Islet of Langerhans (tissue), 1 donor: Measurements from ENCODE around the gene TMC4.

Source experiments
- FAIRE-seq: peaks from one replicate; lab custom pipeline; 2011; peaks lifted over from hg19 to GRCh38; lab: Jason Lieb, UNC

TMC4 gene

DNA sequence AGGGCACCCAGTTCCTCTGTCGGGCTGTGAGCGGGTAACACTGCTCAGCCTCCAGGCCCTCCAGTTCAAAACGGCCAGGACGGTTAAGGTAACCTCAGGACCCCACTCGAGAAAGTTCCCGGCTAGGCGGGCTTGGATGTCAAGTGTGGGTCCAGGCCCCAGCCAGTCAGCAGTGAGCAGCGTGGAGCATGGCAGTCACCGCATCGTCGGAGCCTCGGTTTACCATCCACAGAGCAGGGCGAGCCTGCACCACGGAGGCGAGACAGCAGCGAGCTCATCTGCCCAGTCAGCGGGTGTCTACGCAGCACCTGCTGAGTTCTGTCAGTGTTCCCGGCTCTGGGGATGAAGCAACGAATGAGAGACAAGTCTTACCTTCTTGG is 43.4 kb downstream of the TMC4 start:
- no peak for FAIRE-seq

DNA sequence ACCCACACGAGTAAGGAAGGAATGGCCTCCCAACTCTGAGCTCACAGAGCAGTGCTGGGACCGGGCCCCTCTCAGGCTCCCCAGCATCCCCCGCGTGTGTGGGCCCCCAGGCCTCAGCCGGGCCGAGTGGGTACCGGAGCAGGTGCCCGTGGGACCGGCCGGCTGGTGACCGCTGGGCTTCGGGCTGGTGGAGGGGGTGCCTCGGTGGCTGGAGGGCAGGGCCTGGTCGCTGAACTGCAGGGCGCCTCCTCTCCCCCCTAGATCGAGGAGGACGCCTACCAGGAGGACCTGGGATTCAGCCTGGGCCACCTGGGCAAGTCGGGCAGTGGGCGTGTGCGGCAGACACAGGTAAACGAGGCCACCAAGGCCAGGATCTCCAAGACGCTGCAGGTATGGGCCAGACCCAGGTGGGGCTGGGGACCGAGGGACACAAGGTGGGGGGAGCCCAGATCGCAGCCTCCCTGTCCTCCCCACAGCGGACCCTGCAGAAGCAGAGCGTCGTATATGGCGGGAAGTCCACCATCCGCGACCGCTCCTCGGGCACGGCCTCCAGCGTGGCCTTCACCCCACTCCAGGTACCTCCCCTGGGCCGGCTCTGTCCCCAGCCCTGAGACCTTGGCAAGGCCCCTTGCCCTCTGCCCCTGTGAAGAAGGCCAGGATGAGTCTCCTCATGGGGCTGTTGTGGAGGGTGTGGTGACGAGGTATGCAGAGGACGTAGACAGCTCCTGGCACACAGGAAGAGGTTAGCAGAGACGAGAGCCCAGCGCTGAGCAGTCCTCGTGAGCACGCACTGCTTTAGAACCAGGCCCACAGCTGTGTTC is 44.0 kb downstream of the TMC4 start:
- FAIRE-seq: no peak

DNA sequence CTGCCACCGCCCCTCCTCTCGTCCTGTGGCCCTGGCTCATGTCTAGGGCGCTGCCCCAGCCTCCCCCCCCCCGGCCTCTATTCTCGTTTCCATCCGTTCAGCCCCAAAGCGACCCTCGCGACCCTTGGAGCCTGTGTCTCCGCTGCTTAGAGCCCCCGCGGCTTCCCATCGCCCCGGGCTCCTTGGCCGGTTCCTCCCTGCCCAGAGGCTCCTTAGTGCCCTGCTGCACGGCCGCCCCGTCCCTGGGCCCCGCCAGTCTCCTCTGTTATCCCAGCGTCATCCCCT is 44.6 kb downstream of the TMC4 start:
- FAIRE-seq: no peak

DNA sequence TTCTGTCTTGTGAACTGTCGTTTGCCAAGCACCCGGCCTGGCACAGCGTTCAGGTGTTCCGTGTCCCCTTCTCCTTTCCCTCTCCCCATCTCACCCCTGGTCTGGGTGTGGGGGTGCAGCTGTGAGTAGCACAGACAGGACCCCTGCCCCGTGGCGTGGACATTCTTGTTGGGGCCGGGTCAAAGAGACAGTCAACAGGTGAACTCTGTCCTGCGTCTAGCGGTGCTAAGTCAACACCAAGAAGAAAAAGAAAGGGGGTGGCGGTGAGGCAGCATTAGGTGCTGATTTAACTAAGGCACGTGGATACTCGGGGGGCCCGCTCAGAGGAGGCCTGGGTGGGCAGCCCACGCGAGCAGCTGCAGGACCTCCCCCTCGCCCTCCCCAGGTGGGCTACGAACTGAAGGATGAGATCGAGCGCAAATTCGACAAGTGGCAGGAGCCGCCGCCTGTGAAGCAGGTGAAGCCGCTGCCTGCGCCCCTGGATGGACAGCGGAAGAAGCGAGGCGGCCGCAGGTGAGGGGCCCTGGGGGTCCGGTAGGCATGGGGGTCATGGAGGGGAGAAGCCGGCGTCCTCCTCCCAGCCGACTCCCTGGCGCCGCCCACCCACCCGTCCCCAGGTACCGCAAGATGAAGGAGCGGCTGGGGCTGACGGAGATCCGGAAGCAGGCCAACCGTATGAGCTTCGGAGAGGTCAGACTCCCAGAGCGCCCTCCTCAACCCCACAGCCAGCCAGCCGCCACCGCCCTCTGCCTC is 45.1 kb downstream of the TMC4 start:
- no peak for FAIRE-seq

DNA sequence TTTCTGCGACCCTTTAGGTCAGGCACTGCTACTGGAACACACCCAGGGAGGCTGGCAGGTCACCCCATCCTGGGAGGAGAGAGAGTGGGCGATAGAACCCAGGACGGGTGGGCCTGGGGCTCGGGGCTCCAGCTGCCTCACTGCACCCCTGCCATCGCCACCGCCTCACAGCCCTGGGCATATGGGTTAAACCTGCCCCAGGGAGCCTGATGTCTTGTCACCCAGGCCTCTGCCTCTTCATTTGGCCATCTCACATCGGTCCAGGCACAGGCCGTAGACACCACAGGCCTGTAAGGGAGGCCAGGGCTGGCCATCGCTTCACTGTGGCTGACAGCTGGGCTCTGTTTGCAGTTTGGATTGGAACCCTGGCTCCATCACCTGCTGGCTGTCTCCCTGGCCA is 47.2 kb downstream of the TMC4 start:
- FAIRE-seq: no peak

DNA sequence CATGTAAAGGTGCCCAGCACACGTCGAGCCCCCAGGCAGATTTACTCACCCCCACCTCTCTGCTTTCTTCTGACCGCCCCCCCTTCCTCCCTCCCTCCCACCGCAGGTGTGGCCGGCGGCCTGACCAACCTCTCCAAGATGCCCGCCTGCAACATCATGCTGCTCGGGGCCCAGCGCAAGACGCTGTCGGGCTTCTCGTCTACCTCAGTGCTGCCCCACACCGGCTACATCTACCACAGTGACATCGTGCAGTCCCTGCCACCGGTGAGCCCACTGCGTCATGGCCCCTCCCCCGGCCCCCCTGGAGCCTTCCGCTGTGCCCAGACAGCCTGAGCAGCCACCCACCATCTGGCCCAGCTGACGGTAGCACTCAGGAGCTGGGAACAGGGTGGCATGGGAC is 48.6 kb downstream of the TMC4 start:
- no peak for FAIRE-seq

DNA sequence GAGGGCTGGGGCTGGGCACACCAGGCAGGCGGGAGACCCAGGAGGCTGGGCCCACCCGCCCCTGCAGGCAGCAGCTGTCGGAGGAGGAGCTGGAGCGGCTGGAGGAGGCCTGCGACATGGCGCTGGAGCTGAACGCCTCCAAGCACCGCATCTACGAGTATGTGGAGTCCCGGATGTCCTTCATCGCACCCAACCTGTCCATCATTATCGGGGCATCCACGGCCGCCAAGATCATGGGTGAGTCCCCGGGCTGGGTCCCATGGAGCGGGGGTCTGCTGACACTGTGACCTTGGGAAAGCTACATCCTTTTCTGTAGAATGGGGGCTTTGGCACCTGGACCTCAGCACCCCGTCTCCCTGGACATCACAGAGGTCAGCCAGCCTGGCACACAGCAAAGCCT is 49.3 kb downstream of the TMC4 start:
- FAIRE-seq: no peak

DNA sequence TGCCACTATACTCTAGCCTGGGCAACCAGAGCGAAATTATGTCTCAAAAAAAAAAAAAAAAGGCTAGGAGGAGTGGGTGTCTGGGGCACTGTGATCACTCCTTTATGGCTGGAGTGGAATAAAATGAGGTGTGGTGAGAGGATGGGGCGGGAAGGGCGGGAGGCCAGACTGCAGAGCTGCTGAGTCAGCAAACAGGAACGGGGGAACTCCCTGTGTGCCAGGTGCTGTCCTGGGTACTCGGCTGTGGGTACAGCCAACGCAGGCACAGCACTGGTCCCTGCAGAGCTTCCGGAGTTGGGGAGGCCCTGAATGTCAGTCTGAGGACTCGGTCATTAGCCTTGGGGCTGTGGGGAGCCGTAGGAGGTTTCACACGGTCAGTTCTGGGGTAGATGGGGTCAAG is 51.7 kb downstream of the TMC4 start:
- FAIRE-seq: no peak

DNA sequence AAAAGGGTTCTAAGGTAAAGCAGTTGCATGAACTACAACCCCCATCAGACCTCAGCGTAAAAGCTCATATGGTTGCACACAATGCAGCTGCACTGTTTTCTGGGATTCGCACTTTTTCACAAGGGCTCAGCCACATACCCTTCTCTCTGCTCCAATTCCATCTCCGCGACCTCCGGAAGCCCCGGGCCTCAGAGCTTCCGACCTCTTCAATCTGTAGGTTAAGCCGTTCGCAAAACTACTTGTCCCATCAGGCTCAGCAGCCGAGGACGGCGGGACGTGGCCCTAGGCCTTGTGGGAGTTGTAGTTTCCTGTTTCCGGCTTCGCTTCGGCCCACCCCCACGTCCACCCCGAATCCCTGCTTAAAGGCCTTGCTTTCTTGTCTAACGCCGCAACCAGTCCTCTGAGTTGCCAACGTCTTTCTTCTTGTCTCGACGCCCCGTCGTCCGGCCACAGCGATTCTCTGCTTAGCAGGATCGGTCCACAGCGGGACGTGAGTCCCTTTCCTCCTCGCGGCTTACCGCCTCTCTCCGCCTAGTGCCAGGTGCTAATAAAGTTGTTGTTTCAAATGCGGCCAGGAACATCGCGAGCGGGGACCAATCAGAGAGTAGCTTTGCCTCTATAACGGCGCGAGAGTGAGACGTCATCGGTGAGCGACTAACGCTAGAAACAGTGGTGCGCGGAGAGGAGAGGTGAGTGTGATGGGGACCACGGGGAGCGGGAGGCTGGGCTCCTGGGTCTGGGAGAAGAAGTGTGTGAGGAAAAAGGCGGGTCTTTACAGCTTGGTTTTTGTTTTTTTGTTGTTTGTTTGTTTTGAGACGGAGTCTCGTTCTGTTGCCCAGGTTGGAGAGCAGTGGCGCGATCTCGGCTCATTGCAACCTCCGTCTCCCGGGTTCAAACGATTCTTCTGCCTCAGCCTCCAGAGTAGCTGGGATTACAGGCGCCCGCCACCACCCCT is 57.6 kb downstream of the TMC4 start, which contains the start of the genes PRPF31 and TFPT:
Gene PRPF31 (plus strand): TSS at position 646 of the 955 bp plus-strand sequence. CDS start 2,525 bp downstream, outside the sequence.
Gene TFPT (minus strand): TSS at position 549 of the 955 bp plus-strand sequence. CDS start 388 bp downstream, at position 161.
- FAIRE-seq: peak; percentile 99

DNA sequence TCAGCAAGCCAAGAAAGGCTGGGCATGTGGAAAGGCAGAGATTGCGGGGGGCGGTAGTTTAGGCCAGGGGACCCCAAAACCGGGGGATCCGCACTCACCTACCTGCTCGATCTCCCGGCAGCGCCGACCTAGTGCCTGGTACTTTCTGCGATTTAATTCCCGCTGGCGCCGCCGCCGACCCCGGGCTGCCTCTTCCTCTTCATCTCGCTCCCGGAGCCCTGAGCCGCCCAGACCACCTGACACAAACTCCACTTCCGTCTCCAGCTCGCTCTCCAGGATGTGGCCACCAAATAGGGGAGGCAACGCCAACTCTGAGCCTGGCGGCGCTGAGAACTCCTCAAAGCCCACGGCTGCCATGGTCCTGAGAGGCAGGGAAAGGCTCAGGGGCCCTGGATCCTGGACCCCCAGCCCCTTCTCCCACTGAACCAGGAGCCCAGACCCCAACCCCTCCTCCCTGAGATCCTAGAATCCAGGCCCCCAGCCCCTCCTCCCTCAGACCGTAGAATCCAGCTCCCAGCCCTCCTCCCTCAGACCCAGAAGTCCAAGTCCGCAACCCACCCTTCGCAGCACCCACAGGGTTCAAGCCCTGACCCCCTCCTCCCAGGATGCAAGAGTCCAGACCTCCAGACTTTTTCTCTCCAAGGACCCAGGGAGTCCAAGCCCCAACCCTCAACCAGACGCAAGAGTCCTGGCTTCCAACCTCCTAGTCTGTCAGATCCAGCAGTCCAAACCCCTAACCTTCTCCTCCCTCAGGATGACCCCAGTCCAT is 58.4 kb downstream of the TMC4 start:
- no peak for FAIRE-seq
